ENCODE measurements around the gene ANKRD27. TPM values are rescaled to one million over a fixed set of nuclear protein-coding genes. Genes with fewer than 3 reads are reported as not detected.

ANKRD27 gene
- total RNA-seq, 2 donors from 2014 or later: 18.8 to 22.4 TPM

GRCh38 chr19:32651729-32652140, 23.2 kb downstream of the ANKRD27 start:
- no peaks in the 10 kb centered on the region for H3K9me3 ChIP-seq
- H3K4me3 ChIP-seq: no peak overlapping the region
- H3K27ac ChIP-seq: peak overlapping the region; percentile 66 to 87
- no peak for TF ChIP-seq CTCF (IDR thresholded peaks at IDR 0.05)
- no peaks in the 10 kb centered on the region for H3K27me3 ChIP-seq
- H3K4me1 ChIP-seq: peaks cover 0 to 37% of the 10 kb centered on the region in 2 donors
- no peak for DNase-seq (ENCODE audit: low spot score)
- peaks cover 45% of the 10 kb centered on the region for H3K36me3 ChIP-seq

- no peak overlapping the region for H3K4me3 ChIP-seq
- DNase-seq (ENCODE audit: low spot score): no peak
- peaks cover 0 to 37% of the 10 kb centered on the region in 2 donors for H3K4me1 ChIP-seq
- no peaks in the 10 kb centered on the region for H3K27me3 ChIP-seq
- H3K9me3 ChIP-seq: no peaks in the 10 kb centered on the region
- H3K27ac ChIP-seq: peak overlapping the region; percentile 66 to 87
- no peak for TF ChIP-seq CTCF (IDR thresholded peaks at IDR 0.05)
- H3K36me3 ChIP-seq: peaks cover 43% of the 10 kb centered on the region
Measured at GRCh38 chr19:32650671-32651070, 24.3 kb downstream of the ANKRD27 start.

GRCh38 chr19:32649751-32650150, 25.2 kb downstream of the ANKRD27 start:
- peaks cover 35% of the 10 kb centered on the region for H3K36me3 ChIP-seq

GRCh38 chr19:32647361-32647760, 27.6 kb downstream of the ANKRD27 start:
- H3K4me1 ChIP-seq: peaks cover 0 to 23% of the 10 kb centered on the region in 2 donors
- H3K9me3 ChIP-seq: no peaks in the 10 kb centered on the region
- DNase-seq (ENCODE audit: low spot score): no peak
- H3K4me3 ChIP-seq: no peak overlapping the region
- TF ChIP-seq CTCF (IDR thresholded peaks at IDR 0.05): no peak
- H3K27ac ChIP-seq: no peak overlapping the region
- no peaks in the 10 kb centered on the region for H3K27me3 ChIP-seq
- peaks cover 52% of the 10 kb centered on the region for H3K36me3 ChIP-seq

More at GRCh38 chr19:32649751-32650150, 25.2 kb downstream of the ANKRD27 start:
- no peak for TF ChIP-seq CTCF (IDR thresholded peaks at IDR 0.05)
- Histone ChIP-seq H3K27me3 (no peaks in the 10 kb centered on the region), H3K9me3 (no peaks in the 10 kb centered on the region), H3K27ac (peak overlapping the region; percentile 54 to 87), H3K4me1 (peaks cover 0 to 37% of the 10 kb centered on the region in 2 donors), H3K4me3 (no peak overlapping the region)
- no peak for DNase-seq (ENCODE audit: low spot score)

- no peak overlapping the region for H3K27ac ChIP-seq
- no peak for DNase-seq (ENCODE audit: low spot score)
- H3K36me3 ChIP-seq: peaks cover 60% of the 10 kb centered on the region
- H3K9me3 ChIP-seq: no peaks in the 10 kb centered on the region
- TF ChIP-seq CTCF (IDR thresholded peaks at IDR 0.05): no peak
- H3K27me3 ChIP-seq: no peaks in the 10 kb centered on the region
- peaks cover 0 to 15% of the 10 kb centered on the region in 2 donors for H3K4me1 ChIP-seq
- H3K4me3 ChIP-seq: no peak overlapping the region
Measured at GRCh38 chr19:32646556-32646955, 28.4 kb downstream of the ANKRD27 start.

GRCh38 chr19:32642771-32643170, 32.2 kb downstream of the ANKRD27 start:
- no peaks in the 10 kb centered on the region for H3K4me1 ChIP-seq
- TF ChIP-seq CTCF (IDR thresholded peaks at IDR 0.05): no peak
- H3K36me3 ChIP-seq: peaks cover 83% of the 10 kb centered on the region
- no peak overlapping the region for H3K27ac ChIP-seq
- H3K27me3 ChIP-seq: no peaks in the 10 kb centered on the region
- no peaks in the 10 kb centered on the region for H3K9me3 ChIP-seq
- no peak for DNase-seq (ENCODE audit: low spot score)
- H3K4me3 ChIP-seq: no peak overlapping the region
